Measurements from ENCODE around the gene DNAJC11.

Gene DNAJC11

DNA sequence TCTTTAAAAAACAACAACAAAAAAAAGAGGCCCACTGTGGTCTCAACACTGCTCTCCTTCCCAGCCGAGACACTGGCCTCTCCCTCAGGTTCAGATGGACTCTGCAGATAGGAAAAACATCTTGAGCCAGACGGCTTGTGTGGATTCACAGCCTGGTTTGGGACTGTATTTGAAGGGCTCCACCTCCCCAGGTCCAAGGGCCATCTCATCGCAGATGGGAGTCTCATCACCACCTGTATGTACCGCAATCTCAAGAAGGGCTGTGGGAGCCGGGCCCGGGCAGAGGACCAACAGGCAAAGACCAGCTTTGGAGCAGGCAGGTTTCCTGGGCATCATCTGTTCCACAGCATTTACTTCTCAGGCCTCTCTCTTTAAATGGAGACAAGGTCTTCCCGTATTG, 111.6 kb downstream of the DNAJC11 start:
- H3K4me3 ChIP-seq (ENCODE audit: control insufficient read depth, low read depth, low read length) = no peak overlapping the region
- no peak for DNase-seq (ENCODE audit: low read depth)
- TF ChIP-seq, protein P1, sequence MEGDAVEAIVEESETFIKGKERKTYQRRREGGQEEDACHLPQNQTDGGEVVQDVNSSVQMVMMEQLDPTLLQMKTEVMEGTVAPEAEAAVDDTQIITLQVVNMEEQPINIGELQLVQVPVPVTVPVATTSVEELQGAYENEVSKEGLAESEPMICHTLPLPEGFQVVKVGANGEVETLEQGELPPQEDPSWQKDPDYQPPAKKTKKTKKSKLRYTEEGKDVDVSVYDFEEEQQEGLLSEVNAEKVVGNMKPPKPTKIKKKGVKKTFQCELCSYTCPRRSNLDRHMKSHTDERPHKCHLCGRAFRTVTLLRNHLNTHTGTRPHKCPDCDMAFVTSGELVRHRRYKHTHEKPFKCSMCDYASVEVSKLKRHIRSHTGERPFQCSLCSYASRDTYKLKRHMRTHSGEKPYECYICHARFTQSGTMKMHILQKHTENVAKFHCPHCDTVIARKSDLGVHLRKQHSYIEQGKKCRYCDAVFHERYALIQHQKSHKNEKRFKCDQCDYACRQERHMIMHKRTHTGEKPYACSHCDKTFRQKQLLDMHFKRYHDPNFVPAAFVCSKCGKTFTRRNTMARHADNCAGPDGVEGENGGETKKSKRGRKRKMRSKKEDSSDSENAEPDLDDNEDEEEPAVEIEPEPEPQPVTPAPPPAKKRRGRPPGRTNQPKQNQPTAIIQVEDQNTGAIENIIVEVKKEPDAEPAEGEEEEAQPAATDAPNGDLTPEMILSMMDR (conservative IDR thresholded peaks at IDR 0.05; ENCODE audit: control insufficient read depth, insufficient read depth, low read depth, low read length) = no peak

DNA sequence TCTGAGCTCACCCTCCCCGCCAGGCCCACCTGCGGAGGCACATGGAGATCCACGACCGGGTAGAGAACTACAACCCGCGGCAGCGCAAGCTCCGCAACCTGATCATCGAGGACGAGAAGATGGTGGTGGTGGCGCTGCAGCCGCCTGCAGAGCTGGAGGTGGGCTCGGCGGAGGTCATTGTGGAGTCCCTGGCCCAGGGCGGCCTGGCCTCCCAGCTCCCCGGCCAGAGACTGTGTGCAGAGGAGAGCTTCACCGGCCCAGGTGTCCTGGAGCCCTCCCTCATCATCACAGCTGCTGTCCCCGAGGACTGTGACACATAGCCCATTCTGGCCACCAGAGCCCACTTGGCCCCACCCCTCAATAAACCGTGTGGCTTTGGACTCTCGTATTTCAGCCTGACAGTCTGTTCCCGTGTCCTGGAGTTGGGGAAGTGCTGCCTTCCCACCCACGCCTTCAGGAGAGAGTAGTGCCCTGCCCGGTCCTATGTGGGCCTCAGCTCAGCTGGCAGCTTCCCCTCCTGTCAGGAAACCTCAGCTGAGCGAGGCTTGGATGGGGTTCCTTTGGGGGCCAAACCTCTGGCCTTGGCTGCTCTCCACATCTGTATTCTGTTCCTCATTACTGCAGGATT, 112.6 kb downstream of the DNAJC11 start:
- TF ChIP-seq, protein P1 (conservative IDR thresholded peaks at IDR 0.05; ENCODE audit: control insufficient read depth, insufficient read depth, low read depth, low read length) = no peak
- no peak overlapping the region for H3K4me3 ChIP-seq (ENCODE audit: control insufficient read depth, low read depth, low read length)
- no peak for DNase-seq (ENCODE audit: low read depth)

DNA sequence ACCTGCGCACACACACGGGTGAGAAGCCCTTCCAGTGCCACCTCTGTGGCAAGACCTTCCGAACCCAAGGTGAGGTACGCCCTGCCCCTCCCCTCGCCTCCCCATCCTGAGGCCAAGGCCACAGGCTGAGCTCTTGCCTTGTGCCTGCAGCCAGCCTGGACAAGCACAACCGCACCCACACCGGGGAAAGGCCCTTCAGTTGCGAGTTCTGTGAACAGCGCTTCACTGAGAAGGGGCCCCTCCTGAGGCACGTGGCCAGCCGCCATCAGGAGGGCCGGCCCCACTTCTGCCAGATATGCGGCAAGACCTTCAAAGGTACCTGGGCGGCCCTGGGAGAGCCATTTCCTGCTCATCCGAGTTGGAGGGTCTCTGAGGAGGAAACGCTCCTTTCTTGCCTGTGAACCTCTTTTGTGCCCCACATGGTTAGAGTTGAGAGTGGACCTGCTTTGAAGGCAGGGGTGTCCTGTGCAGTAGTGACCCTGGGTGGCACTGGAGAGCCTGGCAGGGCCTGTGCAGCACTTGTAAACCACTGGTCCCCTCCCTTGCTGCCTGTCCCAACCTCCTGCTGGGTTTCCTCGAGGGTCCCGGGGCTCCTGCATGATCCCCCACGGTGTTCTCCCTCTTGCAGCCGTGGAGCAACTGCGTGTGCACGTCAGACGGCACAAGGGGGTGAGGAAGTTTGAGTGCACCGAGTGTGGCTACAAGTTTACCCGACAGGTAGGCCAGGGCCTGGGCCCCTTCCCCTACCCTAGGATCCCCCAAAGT, 113.3 kb downstream of the DNAJC11 start:
- no peak for DNase-seq (ENCODE audit: low read depth)
- no peak overlapping the region for H3K4me3 ChIP-seq (ENCODE audit: control insufficient read depth, low read depth, low read length)
- TF ChIP-seq, protein P1 (conservative IDR thresholded peaks at IDR 0.05; ENCODE audit: control insufficient read depth, insufficient read depth, low read depth, low read length) = no peak

DNA sequence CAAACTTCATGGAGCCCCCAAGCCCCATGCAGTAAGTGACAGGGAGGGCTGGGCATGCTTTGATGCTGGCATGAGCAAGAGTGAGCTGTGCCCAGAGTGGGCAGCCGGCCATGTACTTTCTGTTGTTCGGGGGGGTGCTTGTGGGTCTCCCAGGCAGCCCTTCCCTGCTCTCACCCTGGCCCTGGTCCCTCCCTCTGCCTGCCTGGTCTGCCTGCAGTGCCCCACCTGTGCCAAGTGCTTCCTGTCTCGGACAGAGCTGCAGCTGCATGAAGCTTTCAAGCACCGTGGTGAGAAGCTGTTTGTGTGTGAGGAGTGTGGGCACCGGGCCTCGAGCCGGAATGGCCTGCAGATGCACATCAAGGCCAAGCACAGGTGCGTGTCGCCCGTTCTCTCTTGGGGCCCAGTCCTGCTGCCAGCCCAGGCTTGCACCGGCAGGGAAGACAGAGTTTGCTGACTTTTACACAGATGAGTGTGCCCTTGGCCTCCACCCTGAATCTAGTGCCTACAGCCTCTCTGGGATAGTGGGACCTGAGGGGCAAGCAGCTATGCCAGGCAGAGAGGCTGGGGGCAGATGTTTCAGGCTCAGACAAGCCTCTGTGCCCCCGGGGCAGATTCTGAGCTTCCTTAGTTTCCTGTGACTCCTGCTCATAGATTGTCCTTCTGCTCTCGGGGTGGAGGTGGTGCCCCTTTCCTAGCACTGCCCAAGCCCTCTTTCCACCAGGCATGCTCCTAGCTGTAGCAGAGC, 114.2 kb downstream of the DNAJC11 start:
- TF ChIP-seq, protein P1 (conservative IDR thresholded peaks at IDR 0.05; ENCODE audit: control insufficient read depth, insufficient read depth, low read depth, low read length) = no peak
- DNase-seq (ENCODE audit: low read depth) = no peak

DNA sequence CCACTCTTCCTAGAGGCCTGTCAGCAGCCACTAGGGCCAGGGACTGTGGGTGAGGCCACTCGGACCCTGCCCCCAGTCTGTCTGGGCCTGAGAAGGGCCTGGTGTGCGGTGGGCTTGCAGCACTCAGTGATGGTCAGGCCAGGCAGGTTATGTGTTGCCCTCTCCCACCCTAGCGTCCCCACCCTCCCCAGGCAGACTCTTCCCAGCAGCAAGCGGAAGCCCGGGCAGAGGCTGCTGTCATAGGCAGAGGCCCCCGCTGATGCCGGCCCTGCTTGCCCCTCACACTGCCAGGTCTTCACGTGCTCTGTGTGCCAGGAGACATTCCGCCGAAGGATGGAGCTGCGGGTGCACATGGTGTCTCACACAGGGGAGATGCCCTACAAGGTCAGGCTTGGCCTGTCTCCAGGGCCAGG, 115.2 kb downstream of the DNAJC11 start:
- DNase-seq (ENCODE audit: low read depth) = no peak
- TF ChIP-seq, protein P1 (conservative IDR thresholded peaks at IDR 0.05; ENCODE audit: control insufficient read depth, insufficient read depth, low read depth, low read length) = no peak
- H3K4me3 ChIP-seq (ENCODE audit: control insufficient read depth, low read depth, low read length) = no peak overlapping the region

More for the DNA sequence above, 114.2 kb downstream of the DNAJC11 start:
- H3K4me3 ChIP-seq (ENCODE audit: control insufficient read depth, low read depth, low read length) = no peak overlapping the region

DNA sequence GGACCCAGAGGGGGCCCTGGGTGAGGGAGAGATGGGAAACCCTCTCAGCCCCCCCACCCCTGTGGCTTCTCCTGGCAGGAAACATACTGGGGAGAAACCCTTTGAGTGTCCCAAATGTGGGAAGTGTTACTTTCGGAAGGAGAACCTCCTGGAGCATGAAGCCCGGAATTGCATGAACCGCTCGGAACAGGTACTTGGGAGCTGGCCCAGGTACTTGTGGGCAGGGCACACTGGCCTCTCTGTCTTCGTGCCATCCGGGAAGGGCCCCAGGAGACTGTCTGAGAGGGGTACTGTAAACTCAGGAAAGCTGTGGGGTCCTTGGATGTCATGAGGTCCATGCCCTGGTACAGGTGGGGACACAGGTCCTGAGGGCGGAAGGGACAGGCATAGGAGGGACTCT, 115.8 kb downstream of the DNAJC11 start:
- H3K4me3 ChIP-seq (ENCODE audit: control insufficient read depth, low read depth, low read length) = no peak overlapping the region
- no peak for DNase-seq (ENCODE audit: low read depth)
- TF ChIP-seq, protein P1 (conservative IDR thresholded peaks at IDR 0.05; ENCODE audit: control insufficient read depth, insufficient read depth, low read depth, low read length) = no peak
